IPS-11a (cell line): Measurements from ENCODE around the gene VMP1.
"Not testable (repeated sequence)": the region's sequence is repeated elsewhere in the genome, so short reads cannot be mapped to it uniquely, and the experiment has no call there.

ENCODE experiments used
- H3K4me3 ChIP-seq: one replicate; pipeline ENCODE4 v1.5.1; 2013; ENCODE audit warnings: low read depth, low read length, control low read depth

The VMP1 gene

GRCh38 chr17:59838052-59838916 lies 130.8 kb downstream of the VMP1 start:
- peak overlapping the region; percentile 99 for H3K4me3 ChIP-seq

DNA sequence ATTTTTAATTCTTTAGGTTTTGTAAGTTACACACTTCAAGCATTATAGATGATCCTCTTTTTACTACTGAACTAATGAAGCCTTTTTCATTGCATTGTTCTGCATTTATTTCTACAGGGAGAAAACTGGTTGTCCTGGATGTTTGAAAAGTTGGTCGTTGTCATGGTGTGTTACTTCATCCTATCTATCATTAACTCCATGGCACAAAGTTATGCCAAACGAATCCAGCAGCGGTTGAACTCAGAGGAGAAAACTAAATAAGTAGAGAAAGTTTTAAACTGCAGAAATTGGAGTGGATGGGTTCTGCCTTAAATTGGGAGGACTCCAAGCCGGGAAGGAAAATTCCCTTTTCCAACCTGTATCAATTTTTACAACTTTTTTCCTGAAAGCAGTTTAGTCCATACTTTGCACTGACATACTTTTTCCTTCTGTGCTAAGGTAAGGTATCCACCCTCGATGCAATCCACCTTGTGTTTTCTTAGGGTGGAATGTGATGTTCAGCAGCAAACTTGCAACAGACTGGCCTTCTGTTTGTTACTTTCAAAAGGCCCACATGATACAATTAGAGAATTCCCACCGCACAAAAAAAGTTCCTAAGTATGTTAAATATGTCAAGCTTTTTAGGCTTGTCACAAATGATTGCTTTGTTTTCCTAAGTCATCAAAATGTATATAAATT lies 132.3 kb downstream of the VMP1 start:
- H3K4me3 ChIP-seq = peak overlapping the region; percentile 99

DNA sequence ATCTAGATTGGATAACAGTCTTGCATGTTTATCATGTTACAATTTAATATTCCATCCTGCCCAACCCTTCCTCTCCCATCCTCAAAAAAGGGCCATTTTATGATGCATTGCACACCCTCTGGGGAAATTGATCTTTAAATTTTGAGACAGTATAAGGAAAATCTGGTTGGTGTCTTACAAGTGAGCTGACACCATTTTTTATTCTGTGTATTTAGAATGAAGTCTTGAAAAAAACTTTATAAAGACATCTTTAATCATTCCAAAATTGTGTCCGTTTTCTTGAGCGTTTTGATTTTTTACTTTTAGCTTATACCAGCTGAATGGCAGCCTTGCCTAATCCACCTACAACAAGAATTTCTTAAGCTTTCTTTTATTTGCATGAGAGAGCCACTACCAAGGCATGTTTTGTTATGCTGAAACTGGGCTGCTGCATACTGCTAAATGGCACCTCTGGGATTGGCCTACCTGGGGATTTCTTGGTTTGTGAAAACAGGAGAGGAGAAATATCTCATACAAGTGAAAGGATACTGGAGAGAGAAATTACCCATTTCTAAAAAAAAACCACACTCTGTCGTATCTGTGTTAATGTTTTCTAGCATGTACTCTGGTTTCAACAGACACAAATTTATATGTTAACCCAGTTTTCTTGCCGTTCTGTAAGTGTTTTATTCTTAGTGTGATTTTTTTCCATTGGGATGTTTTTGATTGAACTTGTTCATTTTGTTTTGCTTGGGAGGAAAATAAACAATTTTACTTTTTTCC lies 133.1 kb downstream of the VMP1 start:
- peak overlapping the region; percentile 99 for H3K4me3 ChIP-seq

GRCh38 chr17:59841091-59841881 lies 133.8 kb downstream of the VMP1 start:
- H3K4me3 ChIP-seq = peak overlapping the region; percentile 99

- H3K4me3 ChIP-seq = not testable (repeated sequence)
Measured at GRCh38 chr17:59841882-59842263, 134.4 kb downstream of the VMP1 start.

GRCh38 chr17:59842901-59843652 lies 135.6 kb downstream of the VMP1 start:
- H3K4me3 ChIP-seq = no peak overlapping the region

GRCh38 chr17:59844884-59845594 lies 137.6 kb downstream of the VMP1 start:
- H3K4me3 ChIP-seq = no peak overlapping the region

- no peak overlapping the region for H3K4me3 ChIP-seq
Measured at GRCh38 chr17:59845595-59846393, 138.3 kb downstream of the VMP1 start.

DNA sequence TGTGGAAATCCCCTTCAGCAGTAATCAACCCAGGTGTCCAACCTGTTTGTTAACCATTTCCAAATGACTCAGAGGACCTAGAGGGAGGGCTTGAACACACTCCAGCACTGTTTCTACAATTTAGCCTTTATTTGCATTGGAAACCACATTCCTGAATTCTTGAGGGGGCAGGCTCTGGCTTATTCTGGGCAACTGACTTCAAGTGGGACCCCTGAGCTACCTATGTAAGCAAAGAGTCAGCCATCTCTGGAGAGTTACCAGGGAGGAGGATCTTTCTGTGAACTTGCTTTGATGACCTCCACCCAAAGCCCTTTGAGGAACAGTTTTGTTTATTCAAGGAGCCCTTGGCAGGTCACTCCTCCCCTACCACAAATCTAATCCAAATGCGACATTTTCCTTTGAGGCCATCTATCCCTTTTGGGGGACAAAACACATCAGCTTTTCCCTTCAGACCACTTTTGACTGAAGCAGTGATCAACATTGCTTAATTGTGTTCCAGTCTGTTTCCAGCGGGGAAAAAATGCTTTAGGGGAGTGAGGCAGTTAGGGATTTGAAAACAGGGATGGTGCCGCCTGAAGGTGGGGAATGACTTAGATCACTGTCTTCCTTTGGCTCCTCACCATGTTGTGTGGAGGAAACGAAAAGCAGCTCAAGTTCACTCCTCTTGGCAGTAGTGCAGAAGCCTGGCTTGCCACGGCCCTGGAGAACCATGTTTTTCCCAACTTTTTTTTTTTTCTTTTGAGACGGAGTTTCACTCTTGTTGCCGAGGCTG lies 139.1 kb downstream of the VMP1 start:
- no peak overlapping the region for H3K4me3 ChIP-seq

- H3K4me3 ChIP-seq = no peak overlapping the region
Measured at GRCh38 chr17:59848385-59848668, 140.9 kb downstream of the VMP1 start.

DNA sequence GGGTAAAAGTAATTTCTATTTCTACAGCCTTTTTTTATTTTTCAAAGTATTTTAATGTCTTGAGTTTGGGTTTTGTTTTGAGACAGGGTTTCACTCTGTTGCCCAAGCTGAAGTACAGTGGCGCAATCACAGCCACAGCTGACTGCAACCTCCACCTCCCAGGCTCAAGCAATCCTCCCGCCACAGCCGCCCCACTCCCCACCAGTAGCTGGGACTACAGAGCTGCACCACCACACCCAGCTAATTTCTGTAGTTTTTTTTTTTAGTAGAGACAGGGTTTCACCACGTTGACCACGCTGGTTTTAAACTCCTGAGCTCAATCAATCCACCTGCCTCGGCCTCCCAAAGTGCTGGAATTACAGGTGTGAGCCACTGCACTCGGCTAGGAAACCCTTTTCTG lies 141.3 kb downstream of the VMP1 start:
- H3K4me3 ChIP-seq = no peak overlapping the region

DNA sequence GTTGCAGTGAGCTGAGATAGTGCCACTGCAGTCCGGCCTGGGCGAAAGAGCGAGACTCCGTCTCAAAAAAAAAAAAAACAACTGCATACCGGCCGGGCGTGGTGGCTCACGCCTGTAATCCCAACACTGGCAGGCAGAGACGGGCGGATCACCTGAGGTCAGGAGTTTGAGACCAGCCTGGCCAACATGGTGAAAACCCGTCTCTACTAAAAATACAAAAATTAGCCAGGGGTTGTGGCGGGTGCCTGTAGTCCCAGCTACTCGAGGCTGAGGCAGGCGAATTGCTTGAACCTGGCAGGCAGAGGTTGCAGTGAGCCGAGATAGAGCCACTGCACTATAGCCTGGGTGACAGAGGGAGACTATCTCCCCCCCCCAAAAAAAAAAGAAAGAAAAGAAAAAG lies 142.9 kb downstream of the VMP1 start:
- not testable (repeated sequence) for H3K4me3 ChIP-seq

DNA sequence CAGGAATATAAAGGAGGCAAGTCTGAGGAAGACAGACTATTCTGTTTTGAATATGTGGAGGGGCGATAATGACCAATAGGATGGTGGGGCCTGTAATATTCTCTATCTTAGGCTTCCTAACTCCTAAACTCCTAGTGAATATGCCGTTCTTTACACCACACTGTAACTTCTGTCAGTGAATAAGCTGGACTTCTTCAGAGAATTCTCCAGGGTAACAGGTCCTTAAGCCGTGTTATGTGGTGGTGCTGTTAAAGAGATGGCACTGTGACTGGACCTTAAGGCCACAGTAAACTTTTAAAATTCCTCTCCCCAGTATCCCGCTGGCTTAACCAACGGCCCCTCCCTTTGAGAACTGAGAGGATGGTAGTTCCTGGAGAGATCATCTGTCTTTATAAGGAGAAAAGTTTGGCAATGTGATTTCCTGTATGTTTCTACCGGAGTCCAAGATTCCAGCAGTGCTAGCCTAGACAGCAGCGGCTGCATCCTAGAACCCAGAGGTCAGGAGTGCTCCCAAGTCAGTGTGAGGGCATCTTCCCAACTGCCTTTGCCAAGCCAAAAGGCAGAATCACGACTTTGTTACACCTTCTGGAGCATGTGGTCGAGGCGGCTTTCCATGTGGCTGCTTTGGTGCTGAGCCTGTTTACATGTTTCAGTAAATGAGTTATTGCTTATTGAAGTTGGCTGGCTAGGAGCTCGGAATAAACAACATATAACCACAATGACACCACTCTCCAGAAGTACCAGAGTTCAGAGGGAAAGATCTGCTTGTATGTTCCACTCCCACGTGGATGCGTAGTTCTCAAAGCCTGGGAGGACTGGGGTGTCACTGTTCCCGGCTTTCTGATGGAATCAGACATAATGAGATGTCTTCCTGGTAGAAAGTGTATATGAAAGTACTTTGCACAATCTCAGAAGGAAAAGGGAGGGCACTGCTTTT lies 144.3 kb downstream of the VMP1 start:
- no peak overlapping the region for H3K4me3 ChIP-seq

DNA sequence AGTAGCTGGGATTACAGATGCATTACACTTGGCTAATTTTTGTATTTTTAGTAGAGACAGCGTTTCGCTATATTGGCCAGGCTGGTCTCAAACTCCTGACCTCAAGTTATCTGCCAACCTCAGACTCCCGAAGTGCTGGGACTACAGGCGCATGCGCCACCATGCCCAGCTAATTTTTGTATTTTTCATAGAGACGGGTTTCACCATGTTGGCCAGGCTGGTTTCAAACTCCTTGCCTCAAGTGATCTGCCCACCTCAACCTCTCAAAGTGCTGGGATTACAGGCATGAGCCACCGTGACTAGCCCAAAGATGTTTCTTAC lies 145.4 kb downstream of the VMP1 start:
- not testable (repeated sequence) for H3K4me3 ChIP-seq

DNA sequence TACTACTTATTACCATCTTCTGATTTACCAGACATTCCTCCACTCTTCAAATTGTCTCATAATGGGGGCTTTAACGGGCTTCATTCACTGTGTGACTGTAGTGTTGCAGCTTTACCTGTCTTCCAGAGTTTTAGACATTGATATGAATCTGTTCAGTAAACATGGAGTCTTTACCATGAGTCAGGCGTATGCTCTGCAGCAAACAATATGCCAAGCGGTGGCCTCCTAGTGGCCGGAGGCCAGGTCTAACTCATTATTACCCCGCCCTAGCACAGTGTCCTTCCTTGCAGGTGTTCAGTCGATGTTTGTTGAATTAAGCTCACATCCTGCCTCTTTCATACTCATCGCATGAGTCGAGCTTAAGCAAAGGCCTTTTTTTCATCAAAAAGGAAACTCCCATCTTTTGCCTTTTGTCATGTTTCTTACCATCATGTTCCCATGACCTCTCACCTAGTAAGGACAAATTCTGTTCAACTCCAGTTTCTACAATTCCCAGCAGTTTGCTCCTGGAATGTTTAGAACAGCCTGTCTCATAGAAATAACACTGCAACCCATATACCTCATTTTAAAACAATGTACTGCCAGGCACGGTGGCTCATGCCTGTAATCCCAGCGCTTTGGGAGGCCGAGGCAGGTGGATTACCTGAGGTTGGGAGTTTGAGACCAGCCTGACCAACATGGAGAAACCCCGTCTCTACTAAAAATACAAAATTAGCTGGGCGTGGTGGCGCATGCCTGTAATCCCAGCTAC lies 145.9 kb downstream of the VMP1 start:
- no peak overlapping the region for H3K4me3 ChIP-seq

- not testable (repeated sequence) for H3K4me3 ChIP-seq
Measured at GRCh38 chr17:59853919-59854729, 146.7 kb downstream of the VMP1 start.
